NCI-H510A treated with DMSO at 0.1 percent for 48 hours (cell line): ENCODE measurements around the gene PRRT2.

Experiments
- DNase-seq: peaks from one replicate; lab custom pipeline; 2025; lab: John Stamatoyannopoulos, UW

The PRRT2 gene

GRCh38 chr16:29835926-29836325 is 23.9 kb downstream of the PRRT2 start:
- DNase-seq = no peak

DNA sequence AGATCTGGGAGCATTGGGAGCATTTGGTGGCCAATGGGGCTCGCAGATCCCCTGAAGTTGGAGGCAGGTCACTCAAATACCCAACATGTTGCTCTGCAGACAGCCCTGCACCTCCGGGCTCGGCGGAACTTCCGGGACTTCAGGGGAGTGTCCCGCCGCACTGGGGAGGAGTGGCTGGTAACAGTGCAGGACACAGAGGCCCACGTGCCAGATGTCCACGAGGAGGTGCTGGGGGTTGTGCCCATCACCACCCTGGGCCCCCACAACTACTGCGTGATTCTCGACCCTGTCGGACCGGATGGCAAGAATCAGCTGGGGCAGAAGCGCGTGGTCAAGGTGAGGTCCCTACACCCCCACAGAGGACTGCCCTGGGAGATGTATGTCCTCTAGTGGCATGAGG is 24.6 kb downstream of the PRRT2 start:
- no peak for DNase-seq

DNA sequence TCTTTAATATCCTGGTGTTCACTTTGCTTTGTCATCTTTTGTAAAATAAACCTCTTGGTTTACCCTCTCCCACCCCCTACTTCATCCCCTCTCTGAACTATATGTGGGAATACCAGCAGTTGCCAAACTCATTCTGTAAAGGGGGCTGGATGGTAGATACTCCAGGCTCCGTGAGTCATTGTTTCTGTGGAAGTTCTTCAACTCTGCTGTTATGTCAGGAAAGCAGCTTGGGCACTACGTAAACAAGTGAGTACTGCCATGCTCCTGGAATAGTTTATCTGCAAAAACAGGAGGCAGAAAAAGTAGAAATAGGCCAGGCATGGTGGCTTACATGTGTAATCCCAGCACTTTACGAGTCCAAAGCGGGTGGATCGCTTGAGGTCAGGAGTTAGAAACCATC is 25.8 kb downstream of the PRRT2 start:
- DNase-seq = no peak

DNA sequence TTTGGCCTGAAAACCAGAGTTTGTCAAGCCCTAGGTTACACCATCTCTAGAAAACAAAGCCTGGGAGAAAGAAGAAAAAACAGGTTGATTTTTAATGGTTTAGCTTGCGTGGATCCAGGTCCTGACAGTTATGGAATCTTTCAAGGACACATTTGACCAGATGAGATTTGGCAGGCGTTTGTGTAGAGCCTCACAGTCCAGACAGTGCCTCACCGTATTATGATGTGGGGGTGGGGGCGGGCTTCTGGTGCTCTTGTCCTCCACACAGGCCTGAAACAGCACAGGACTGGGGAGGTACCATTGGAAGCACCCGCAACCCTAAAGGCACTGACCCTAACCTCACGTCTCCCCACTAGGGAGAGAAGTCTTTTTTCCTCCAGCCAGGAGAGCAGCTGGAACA is 27.8 kb downstream of the PRRT2 start:
- no peak for DNase-seq

DNA sequence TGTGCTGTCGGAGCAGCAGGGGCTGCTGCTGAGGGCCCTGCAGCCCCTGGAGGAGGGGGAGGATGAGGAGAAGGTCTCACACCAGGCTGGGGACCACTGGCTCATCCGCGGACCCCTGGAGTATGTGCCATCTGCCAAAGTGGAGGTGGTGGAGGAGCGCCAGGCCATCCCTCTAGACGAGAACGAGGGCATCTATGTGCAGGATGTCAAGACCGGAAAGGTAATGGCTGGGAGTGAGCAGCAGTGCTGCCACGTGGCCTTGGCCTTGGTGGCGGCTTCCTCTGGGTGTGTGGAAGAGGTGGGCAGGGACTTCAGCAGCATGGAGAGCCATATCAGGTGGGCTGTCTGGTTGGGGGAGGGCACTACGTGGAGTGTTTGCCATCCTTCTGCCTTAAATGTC is 28.2 kb downstream of the PRRT2 start:
- no peak for DNase-seq

- DNase-seq = no peak
These were observed 29.6 kb downstream of the PRRT2 start for GRCh38 chr16:29841631-29842030.

GRCh38 chr16:29842732-29843346 is 30.8 kb downstream of the PRRT2 start:
- DNase-seq = no peak

DNA sequence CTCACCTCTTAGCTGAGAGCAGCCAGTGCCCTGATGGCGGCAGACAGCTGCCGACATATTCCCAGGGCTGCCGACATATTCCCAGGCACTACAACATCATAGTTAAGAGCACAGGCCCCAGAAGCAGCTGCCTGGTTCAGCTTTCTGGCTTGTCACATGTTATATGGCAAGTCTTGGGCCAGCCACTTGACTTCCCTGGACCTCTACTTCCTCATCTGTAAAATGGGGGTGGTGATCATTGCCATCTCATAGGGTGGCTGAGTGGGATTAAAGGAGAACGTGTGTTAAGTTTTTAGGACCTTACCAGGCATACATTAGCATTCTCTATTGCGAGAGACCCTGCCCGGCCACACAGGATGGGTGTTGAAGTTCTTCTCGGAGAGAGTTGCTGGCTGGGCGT is 31.9 kb downstream of the PRRT2 start:
- DNase-seq = no peak

- no peak for DNase-seq
These were observed 32.8 kb downstream of the PRRT2 start for GRCh38 chr16:29844575-29845331.

GRCh38 chr16:29845656-29846055 is 33.7 kb downstream of the PRRT2 start:
- no peak for DNase-seq

GRCh38 chr16:29848420-29849297 is 36.7 kb downstream of the PRRT2 start:
- peak; percentile 50 for DNase-seq

- DNase-seq = no peak
These were observed 37.5 kb downstream of the PRRT2 start for GRCh38 chr16:29849505-29849904.

DNA sequence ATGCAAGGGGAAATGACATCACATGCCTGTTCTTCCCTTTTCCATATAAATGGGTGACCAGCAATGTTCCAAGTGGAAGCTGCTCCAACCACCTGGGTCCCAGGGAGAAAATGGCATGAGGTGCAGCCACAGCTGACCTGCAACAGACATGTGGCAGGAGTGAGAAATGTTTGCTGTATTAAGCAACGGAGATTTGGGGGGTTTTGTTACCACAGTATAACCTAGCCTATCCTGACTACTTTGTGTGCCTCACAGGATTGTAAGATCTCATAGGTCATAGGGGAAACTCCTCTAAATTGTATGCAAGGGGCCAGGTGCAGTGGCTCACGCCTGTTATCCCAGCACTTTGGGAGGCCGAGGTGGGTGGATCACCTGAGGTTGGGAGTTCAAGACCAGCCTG is 39.0 kb downstream of the PRRT2 start:
- no peak for DNase-seq

DNA sequence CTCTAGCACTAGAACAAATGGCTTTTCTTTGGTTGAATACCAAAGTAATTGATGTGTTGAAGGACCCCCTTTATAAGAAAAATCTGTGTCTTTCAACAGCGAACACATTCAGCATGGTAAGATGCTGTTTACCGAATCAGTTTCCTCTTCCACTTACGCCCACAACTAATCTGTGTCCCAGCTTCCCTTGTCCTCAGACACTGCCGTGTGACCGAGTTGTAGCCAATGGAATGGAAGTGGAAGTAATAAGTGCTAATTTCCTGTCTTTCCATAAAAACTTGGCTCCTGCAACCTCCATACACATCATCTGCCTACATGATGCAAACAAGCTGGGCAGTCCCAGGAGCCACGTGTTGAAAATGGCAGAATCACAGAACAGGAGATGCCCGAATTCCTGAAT is 40.7 kb downstream of the PRRT2 start:
- DNase-seq = no peak

GRCh38 chr16:29854520-29855100 is 42.6 kb downstream of the PRRT2 start:
- DNase-seq = no peak

DNA sequence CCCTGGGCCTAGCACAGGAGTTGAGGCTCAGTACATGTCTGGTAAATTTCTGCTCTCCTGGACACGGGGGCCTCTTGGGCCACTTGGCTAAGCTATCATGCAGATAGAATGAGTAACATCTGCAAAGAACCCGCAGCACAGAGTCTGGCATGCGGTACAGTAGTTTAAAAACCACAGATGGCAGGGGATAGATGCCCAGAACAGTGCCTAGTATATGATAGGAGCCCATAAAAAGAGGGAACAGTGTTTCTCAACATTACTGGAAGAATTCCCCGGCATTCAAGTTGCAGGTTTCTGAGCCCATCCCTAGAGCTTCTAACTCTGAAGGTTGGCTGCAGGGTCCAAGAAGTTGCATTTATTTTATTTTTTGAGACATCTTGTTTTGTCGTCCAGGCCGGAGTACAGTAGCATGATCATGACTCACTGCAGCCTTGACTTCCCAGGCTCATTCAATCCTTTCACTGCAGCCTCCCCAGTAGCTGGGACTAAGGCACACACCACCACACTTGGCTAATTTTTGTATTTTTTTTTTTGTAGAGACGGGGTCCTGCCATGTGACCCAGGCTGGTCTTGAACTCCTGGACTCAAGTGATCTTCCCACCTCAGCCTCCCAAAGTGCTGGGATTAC is 45.3 kb downstream of the PRRT2 start:
- DNase-seq = no peak

- DNase-seq = no peak
These were observed 46.3 kb downstream of the PRRT2 start for GRCh38 chr16:29858149-29858849.

DNA sequence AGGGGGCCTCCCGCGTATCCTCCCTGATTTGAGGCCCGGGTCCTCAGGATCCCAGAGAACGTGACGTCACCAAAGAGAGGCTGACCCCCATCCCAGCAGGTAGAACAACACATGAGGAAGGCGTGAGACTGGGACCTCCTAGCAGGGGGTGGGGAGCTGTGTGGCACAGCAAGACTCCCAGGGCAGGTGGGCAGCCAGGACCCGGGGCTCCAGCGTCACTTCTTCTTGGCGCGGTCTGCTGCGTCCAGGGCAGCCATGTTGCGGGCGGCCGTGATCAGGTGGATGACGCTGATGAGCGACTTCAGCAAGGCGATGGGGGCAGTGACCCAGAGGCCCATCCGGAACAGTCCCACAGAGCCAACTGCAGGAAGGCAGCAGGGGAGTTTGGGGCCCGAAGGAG is 47.0 kb downstream of the PRRT2 start:
- DNase-seq = no peak

DNA sequence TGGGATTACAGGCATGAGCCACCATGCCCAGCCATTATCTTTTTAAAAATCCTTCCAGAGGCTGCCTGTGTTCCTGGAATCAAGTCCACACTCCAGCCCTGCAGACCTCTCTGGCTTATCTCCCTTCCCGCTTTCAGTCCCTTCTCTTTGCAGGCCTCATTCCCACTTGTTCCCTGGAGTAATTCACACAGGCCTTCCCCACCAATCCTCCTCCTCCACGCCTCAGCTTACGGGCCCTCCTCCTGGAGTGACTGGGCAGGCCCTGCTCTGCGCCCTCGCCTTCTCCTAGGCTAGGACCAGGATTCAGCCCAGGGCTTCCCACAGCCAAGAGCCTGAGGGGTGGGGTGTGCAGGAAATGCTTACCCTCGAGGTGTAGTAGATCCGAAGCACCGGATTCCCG is 48.2 kb downstream of the PRRT2 start:
- DNase-seq = no peak

DNA sequence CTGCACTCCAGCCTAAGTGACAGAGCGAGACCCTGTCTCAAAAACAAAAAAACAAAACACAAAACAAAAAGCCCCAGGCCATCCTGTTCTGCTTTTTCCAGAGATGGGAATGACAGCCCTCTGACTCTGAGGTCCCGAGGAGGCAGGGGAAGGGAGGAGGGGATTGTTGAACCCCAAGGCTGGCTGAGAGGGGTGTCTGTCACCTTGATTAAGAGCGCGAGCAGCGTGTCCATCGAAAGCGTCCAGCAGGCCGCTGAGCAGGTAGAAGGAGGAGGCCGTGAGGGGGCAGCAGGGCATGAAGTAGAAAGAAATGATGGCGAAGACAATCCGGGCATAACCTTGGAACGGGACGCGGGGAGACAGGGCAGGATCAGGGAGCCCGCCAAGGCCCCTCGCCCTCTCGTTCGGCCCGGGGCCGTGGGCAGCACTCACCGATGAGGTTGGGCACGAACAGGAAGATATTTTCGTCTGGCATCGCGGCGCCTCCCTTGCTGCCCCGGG is 50.4 kb downstream of the PRRT2 start:
- DNase-seq = no peak
